A549 (cell line): ENCODE data around the gene ZNRD2. TPM values are rescaled to one million over a fixed set of nuclear protein-coding genes. Genes with fewer than 3 reads are reported as not detected.

Experiments
- ATAC-seq, 2 experiments: fragments of 200-7000 bp in 1 of 2; fragments of >200 bp in 1 of 2; cut with Nextera tagmentation in 1 of 2; cut with Tn5 transposase in 1 of 2; 3 replicates each; pipeline versions ENCODE4 v1.8.0 to v1.9.1; 2018 to 2020; ENCODE audit warnings: mild to moderate bottlenecking in 1 of 2, moderate library complexity in 1 of 2
- CTCF ChIA-PET: fragments of 300-600 bp; sonication (Branson Sonifier 250); formaldehyde crosslinking; extraction: SDS; loops from one replicate; lab custom pipeline; 2021; ENCODE audit warnings: antibody characterized with exemption, inconsistent platforms; lab: Yijun Ruan, JAX
- POLR2A ChIA-PET: fragments of 350-600 bp; formaldehyde crosslinking; extraction: SDS; loops from one replicate; lab custom pipeline; 2021; ENCODE audit warnings: antibody characterized with exemption, inconsistent platforms; lab: Yijun Ruan, JAX
- DNase-seq, 2 experiments: peaks; one replicate each; pipeline versions ENCODE4 v3.0.0 to v3.0.0-alpha.2; 2011 to 2016; ENCODE audit warnings: low read depth in 1 of 2, low spot score in 1 of 2
- FAIRE-seq: peaks from 2 replicates; lab custom pipeline; 2011; peaks lifted over from hg19 to GRCh38; lab: Jason Lieb, UNC
- H3K27ac ChIP-seq, 2 experiments: fragments of >200 bp; sonication (Bioruptor Twin); formaldehyde crosslinking; 3 replicates each; pipeline ENCODE4 v1.5.1; 2016 to 2017
- H3K4me1 ChIP-seq: fragments of >200 bp; sonication (Bioruptor Twin); formaldehyde crosslinking; 3 replicates; pipeline ENCODE4 v1.6.1; 2016
- H3K4me2 ChIP-seq: fragments of >200 bp; sonication (Bioruptor Twin); formaldehyde crosslinking; 3 replicates; pipeline ENCODE4 v1.6.1; 2016
- H3K4me3 ChIP-seq: fragments of >200 bp; sonication (Bioruptor Twin); formaldehyde crosslinking; 3 replicates; pipeline ENCODE4 v1.5.1; 2016
- H3K9me3 ChIP-seq: fragments of >200 bp; sonication (Bioruptor Twin); formaldehyde crosslinking; 3 replicates; pipeline ENCODE4 v1.6.1; 2016
- CBX8 ChIP-seq: fragments of 200-600 bp; sonication (generic); IDR thresholded peaks from 2 replicates; pipeline ENCODE4 v1.6.1; 2016
- CHD4 ChIP-seq: fragments of 200-600 bp; sonication (generic); IDR thresholded peaks from 2 replicates; pipeline ENCODE4 v1.6.1; 2016; ENCODE audit warnings: antibody characterized with exemption, mild to moderate bottlenecking, borderline replicate concordance
- FOSL2 ChIP-seq, 2 experiments: fragments of 450-650 bp in 1 of 2; fragments of >200 bp in 1 of 2; sonication (Bioruptor Twin) in 1 of 2; formaldehyde crosslinking; IDR thresholded peaks; 2 replicates each; pipeline versions ENCODE4 v1.5.0 to v1.6.1; 2016 to 2020; ENCODE audit warnings: mild to moderate bottlenecking in 1 of 2, moderate library complexity in 1 of 2
- GATA3 ChIP-seq: IDR thresholded peaks from 2 replicates; pipeline ENCODE4 v1.6.1; 2012; ENCODE audit warnings: borderline replicate concordance
- HOXB13 ChIP-seq: fragments of 250-450 bp; sonication (Bioruptor Pico); IDR thresholded peaks from 2 replicates; pipeline ENCODE4 v1.5.0; 2020; ENCODE audit warnings: low read depth, mild to moderate bottlenecking, moderate library complexity
- JUN ChIP-seq, 2 experiments: fragments of >200 bp; sonication (Bioruptor Twin); formaldehyde crosslinking; IDR thresholded peaks; 2 replicates in 1 of 2; 3 replicates in 1 of 2; pipeline ENCODE4 v1.6.1; 2016 to 2017
- KDM1A ChIP-seq: fragments of 200-600 bp; sonication (generic); IDR thresholded peaks from 2 replicates; pipeline ENCODE4 v1.6.1; 2016; ENCODE audit warnings: low read depth, mild to moderate bottlenecking
- MAFK ChIP-seq: fragments of 450-650 bp; IDR thresholded peaks from 2 replicates; pipeline ENCODE4 v1.6.1; 2014; ENCODE audit not compliant: partially characterized antibody
- MAZ ChIP-seq: fragments of 150-350 bp; IDR thresholded peaks from 2 replicates; pipeline ENCODE4 v1.6.1; 2014; ENCODE audit warnings: antibody characterized with exemption, low read depth, low read length, borderline replicate concordance
- PHF8 ChIP-seq: fragments of 200-600 bp; sonication (generic); IDR thresholded peaks from 2 replicates; pipeline ENCODE4 v1.6.1; 2016; ENCODE audit warnings: low read depth, mild to moderate bottlenecking, antibody characterized with exemption, moderate library complexity, borderline replicate concordance
- RAD21 ChIP-seq, 2 experiments: fragments of >200 bp in 1 of 2; sonication (Bioruptor Twin) in 1 of 2; formaldehyde crosslinking in 1 of 2; IDR thresholded peaks in 1 of 2; conservative IDR thresholded peaks in 1 of 2; 2 replicates in 1 of 2; 3 replicates in 1 of 2; pipeline ENCODE4 v1.6.1; 2012 to 2018; ENCODE audit warnings: inconsistent platforms in 1 of 2
- TFCP2L1 ChIP-seq: fragments of 250-450 bp; sonication (Bioruptor Pico); IDR thresholded peaks from 2 replicates; pipeline ENCODE4 v1.5.0; 2021; ENCODE audit warnings: mild to moderate bottlenecking
- TP53 ChIP-seq: fragments of 250-450 bp; sonication (Bioruptor Pico); IDR thresholded peaks from 2 replicates; pipeline ENCODE4 v1.5.0; 2021; ENCODE audit warnings: mild to moderate bottlenecking, moderate library complexity
- WGBS: methylation state at CpG from one replicate; pipeline ENCODE4 v1.1.6; 2017; ENCODE audit errors: missing lambda C conversion rate; 5-methylcytosine and 5-hydroxymethylcytosine counted together
- polyA plus RNA-seq, 4 experiments: library from polyadenylated mRNA; depleted of rRNA in 3 of 4; stranded (reverse); fragments of >200 nt; fragmentation: RNase III in 1 of 4; extraction: RNeasy Plus Mini Kit Qiagen cat#74134 plus additional on column Dnase treatment in 1 of 4; gene quantifications; 2 replicates in 3 of 4; 3 replicates in 1 of 4; pipeline ENCODE4 v1.2.3, GENCODE V29; 2011 to 2017
- TF ChIP-seq, protein P1 (sequence below): fragments of 450-650 bp; IDR thresholded peaks from 2 replicates; pipeline ENCODE4 v1.6.1; 2014; ENCODE audit warnings: antibody characterized with exemption
- TF ChIP-seq, protein P2 (sequence below): fragments of >200 bp; sonication (Bioruptor Twin); formaldehyde crosslinking; IDR thresholded peaks from 3 replicates; pipeline ENCODE4 v1.6.1; 2016
- TF ChIP-seq, protein P3 (sequence below): IDR thresholded peaks from 2 replicates; pipeline ENCODE4 v1.6.1; 2012

The ZNRD2 gene
- polyA plus RNA-seq, 2 of the 4 experiments (the other 2 are of a cell fraction) = 28.2 to 66.1 TPM

DNA sequence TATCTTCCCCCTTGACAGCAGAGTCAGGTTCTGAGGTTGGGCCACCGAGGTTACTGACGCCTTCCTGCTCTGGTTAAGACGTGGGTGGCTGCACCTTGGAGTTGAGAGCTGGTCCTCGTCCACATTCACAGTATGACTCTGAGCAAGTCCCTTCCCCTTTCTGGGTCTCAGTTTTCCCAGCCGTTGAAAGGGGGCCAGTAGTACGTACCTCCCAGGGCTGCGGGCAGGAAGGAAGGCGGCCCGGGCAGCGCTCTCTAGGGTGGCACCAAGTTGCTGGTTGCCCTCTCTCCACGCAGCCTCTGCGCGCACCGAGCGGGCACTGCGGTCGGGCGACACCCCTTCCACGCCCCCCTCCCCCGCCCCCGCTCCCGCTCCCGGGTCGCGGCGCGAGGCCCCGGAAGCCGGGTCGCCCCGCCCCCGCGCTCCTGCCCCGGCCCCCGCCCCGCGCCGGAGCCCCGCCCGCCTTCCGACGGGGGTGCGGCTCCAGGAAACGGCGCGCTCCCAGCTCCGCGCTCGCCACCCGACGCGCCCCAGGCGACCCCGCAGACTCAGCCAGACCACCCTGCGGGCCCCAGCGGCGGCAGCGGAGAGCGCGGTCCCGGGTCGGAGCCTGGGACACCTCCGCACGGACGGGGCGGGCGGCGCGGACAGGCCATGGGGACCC lies 5.4 kb downstream of the ZNRD2 start, which contains the start of gene EHBP1L1:
Gene EHBP1L1 (plus strand): TSS at position 486 of the 664 bp plus-strand sequence. CDS start 250 bp downstream, outside the sequence.
- DNase-seq = peak; percentile 64 to 68
- peak within 1 kb of the TSS; percentile 97 for H3K4me2 ChIP-seq
- TF ChIP-seq TFCP2L1 (CRISPR knock-in tag) (no peak), JUN (IDR thresholded peaks at IDR 0.05) (peak; percentile 39 to 84), PHF8 (peak; percentile 24; the same call in 1 of the 2 replicates), CHD4 (0 out of 2 replicates have a peak, but pooled peaks have one; percentile 94), MAZ (no peak), TP53 (CRISPR knock-in tag) (0 out of 2 replicates have a peak, but pooled peaks have one; percentile 74), KDM1A (peak; percentile 85; the same call in 1 of the 2 replicates), GATA3 (no peak)
- TF ChIP-seq, protein P1, sequence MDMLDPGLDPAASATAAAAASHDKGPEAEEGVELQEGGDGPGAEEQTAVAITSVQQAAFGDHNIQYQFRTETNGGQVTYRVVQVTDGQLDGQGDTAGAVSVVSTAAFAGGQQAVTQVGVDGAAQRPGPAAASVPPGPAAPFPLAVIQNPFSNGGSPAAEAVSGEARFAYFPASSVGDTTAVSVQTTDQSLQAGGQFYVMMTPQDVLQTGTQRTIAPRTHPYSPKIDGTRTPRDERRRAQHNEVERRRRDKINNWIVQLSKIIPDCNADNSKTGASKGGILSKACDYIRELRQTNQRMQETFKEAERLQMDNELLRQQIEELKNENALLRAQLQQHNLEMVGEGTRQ = no peak
- TF ChIP-seq, protein P2, sequence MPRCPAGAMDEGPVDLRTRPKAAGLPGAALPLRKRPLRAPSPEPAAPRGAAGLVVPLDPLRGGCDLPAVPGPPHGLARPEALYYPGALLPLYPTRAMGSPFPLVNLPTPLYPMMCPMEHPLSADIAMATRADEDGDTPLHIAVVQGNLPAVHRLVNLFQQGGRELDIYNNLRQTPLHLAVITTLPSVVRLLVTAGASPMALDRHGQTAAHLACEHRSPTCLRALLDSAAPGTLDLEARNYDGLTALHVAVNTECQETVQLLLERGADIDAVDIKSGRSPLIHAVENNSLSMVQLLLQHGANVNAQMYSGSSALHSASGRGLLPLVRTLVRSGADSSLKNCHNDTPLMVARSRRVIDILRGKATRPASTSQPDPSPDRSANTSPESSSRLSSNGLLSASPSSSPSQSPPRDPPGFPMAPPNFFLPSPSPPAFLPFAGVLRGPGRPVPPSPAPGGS = 0 out of 3 replicates have a peak, but pooled peaks have one; percentile 50
- CTCF ChIA-PET = interaction anchor here (0.6 to 6.6 kb wide), 8 partner anchors 12 to 58 kb away, joined by 3 to 58 read pairs (median 5); partner anchors contain the start of gene KCNK7
- POLR2A ChIA-PET = interaction anchor here (1.0 kb wide), 1 partner anchor 11 kb away, joined by 3 read pairs; no protein-coding TSS in a partner anchor
- H3K4me1 ChIP-seq = peaks cover 57% of the 10 kb centered on the region
- WGBS = 7% methylated on average over 16 of the region's 69 CpGs
- peak within 1 kb of the TSS; percentile 92 to 98 for H3K27ac ChIP-seq
- no peak for FAIRE-seq
- ATAC-seq = peak; percentile 9 to 11
- H3K9me3 ChIP-seq = no peaks in the 10 kb centered on the region
- H3K4me3 ChIP-seq = peak within 1 kb of the TSS; percentile 82

DNA sequence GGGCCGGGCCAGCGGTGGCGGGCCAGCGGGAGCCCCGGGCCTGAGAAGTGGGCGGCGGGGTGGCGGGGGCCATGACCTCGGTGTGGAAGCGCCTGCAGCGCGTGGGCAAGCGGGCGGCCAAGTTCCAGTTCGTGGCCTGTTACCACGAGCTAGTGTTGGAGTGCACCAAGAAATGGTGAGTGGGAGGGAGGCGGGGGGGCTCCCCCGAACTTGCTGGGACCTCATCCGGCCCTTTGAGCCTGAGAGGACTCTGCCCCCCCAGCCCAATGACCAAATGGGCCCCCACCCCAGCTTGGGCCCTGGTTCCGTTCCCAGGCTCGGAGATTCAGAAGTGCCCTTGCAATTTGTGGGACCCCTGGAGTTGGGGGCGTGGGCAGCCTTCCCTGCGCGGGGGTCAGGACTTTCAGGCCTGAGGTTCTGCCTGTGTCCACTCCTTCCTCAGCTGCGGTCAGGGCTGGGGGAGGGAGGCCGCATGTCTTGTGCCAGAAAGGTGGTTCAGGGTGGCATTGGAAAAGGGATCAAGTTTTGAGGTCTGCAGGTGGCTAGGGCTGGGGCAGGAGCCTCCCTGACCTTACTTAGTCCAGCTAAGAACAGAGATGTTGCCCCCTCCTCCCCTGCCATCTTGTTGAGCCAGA lies 6.1 kb downstream of the ZNRD2 start:
- POLR2A ChIA-PET = interaction anchor here (1.0 kb wide), 1 partner anchor 10 kb away, joined by 3 read pairs; no protein-coding TSS in a partner anchor
- DNase-seq (no peak), FAIRE-seq (no peak), ATAC-seq (0 out of 6 replicates have a peak, but pooled peaks of 1 of the 2 experiments have one; percentile 0)
- CTCF ChIA-PET = interaction anchor here (0.8 to 6.6 kb wide), 6 partner anchors 12 to 35 kb away, joined by 4 to 58 read pairs (median 16); partner anchors contain the start of gene KCNK7
- H3K27ac ChIP-seq = peak overlapping the region; percentile 92 to 98
- H3K4me2 ChIP-seq = peak overlapping the region; percentile 97
- TF ChIP-seq RAD21 (conservative IDR thresholded peaks at IDR 0.05 in 1 of 2, IDR thresholded peaks at IDR 0.05 in 1 of 2) (no peak), MAFK (no peak), JUN (IDR thresholded peaks at IDR 0.05) (0 out of 5 replicates have a peak, but pooled peaks of 1 of the 2 experiments have one; percentile 25)
- WGBS = 7% methylated on average over 17 of the region's 26 CpGs
- peak overlapping the region; percentile 82 for H3K4me3 ChIP-seq
- H3K4me1 ChIP-seq = peaks cover 53% of the 10 kb centered on the region
- no peaks in the 10 kb centered on the region for H3K9me3 ChIP-seq

DNA sequence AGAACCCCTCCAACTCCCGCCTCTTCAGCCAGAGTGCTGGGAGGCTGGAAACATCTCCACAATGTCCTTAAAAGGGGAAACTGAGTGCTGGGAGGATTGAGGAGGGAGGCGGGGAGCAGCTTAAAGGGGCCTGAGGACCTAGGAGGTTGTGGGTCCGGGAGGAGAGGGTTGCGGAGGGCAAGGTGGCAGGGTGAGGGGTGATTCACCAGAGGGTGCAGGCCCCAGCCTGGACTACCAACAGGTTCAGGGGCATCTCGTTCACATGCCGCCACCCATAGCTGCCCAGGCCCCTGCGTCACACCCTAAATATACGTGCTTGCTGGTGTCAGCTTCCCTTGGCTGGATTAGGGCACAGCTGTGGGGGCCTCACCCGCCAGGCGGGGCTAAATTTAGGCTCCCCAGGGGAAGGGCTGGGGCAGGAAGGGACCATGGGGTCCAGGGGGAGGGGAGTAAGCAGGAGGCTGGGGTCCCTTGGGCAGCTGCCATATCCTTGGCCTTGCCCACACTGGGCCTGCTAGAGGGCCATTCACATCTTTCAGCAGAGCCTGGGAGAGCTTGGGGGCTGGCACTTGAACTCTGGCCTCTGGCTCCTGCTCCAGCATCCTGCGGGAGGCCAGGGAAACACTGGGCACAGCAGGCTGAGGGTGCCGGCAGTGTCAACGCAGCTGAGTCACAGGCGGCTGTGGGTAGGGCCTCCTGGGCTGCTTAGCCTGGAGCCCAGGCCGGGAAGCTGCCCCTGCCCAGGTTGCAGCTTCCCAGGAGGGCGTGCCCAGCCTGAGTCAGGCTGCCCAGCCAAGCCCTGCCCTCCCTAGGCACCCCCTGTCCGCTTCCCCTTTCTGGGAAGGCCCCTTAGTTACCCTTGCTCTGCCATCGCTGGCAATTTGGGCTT lies 6.8 kb downstream of the ZNRD2 start:
- ChIA-PET POLR2A (interaction anchor here (0.7 kb wide), 2 partner anchors 11 to 38 kb away, joined by 3 to 4 read pairs; partner anchors contain the start of gene PCNX3), CTCF (interaction anchor here (0.8 to 6.6 kb wide), 5 partner anchors 11 to 36 kb away, joined by 4 to 58 read pairs (median 26); partner anchors contain the start of gene KCNK7)
- peak; percentile 54 to 79 for ATAC-seq
- FAIRE-seq = no peak
- DNase-seq = peak; percentile 81 to 94
- TF ChIP-seq FOSL2 (IDR thresholded peaks at IDR 0.05) (no peak), FOSL2 (CRISPR knock-in tag; IDR thresholded peaks at IDR 0.05) (peak; percentile 71), HOXB13 (no peak), CBX8 (no peak), RAD21 (conservative IDR thresholded peaks at IDR 0.05 in 1 of 2, IDR thresholded peaks at IDR 0.05 in 1 of 2) (no peak)
- TF ChIP-seq, protein P3, sequence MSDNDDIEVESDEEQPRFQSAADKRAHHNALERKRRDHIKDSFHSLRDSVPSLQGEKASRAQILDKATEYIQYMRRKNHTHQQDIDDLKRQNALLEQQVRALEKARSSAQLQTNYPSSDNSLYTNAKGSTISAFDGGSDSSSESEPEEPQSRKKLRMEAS = peak; percentile 42; the same call in 1 of the 2 replicates
- peaks cover 45% of the 10 kb centered on the region for H3K4me1 ChIP-seq
- peak overlapping the region; percentile 92 to 98 for H3K27ac ChIP-seq
- H3K9me3 ChIP-seq = no peaks in the 10 kb centered on the region
- peak overlapping the region; percentile 97 for H3K4me2 ChIP-seq
- H3K4me3 ChIP-seq = peak overlapping the region; percentile 82
- WGBS = 19% methylated on average over 14 of the region's 18 CpGs
